Liver (tissue), 3 donors: ENCODE measurements around the gene SHH.

Experiments used
- ATF3 ChIP-seq: IDR thresholded peaks from 2 replicates; pipeline ENCODE4 v1.6.1; 2016; ENCODE audit warnings: antibody characterized with exemption
- CTCF ChIP-seq: fragments of 150-350 bp; IDR thresholded peaks from 2 replicates; pipeline ENCODE4 v1.5.1; 2017; ENCODE audit warnings: improper control_type of control experiment, low read depth, low read length; ENCODE audit not compliant: missing input control
- FOXA1 ChIP-seq: IDR thresholded peaks from 2 replicates; pipeline ENCODE4 v1.6.1; 2016; ENCODE audit warnings: antibody characterized with exemption
- GABPA ChIP-seq, 2 donors: IDR thresholded peaks in 1 of 2; conservative IDR thresholded peaks in 1 of 2; 2 replicates each; pipeline ENCODE4 v1.6.1; 2016; ENCODE audit warnings: antibody characterized with exemption in 2 of 2, mild to moderate bottlenecking in 1 of 2, moderate library complexity in 1 of 2
- JUND ChIP-seq, 2 donors: IDR thresholded peaks; 2 replicates each; pipeline ENCODE4 v1.6.1; 2016; ENCODE audit warnings: antibody characterized with exemption in 2 of 2
- MAX ChIP-seq: IDR thresholded peaks from 2 replicates; pipeline ENCODE4 v1.6.1; 2016; ENCODE audit warnings: antibody characterized with exemption
- RAD21 ChIP-seq, 2 donors: IDR thresholded peaks; 2 replicates each; pipeline ENCODE4 v1.6.1; 2016; ENCODE audit warnings: antibody characterized with exemption in 2 of 2, mild to moderate bottlenecking in 2 of 2
- REST ChIP-seq: IDR thresholded peaks from 2 replicates; pipeline ENCODE4 v1.6.1; 2016; ENCODE audit warnings: antibody characterized with exemption, mild to moderate bottlenecking
- RXRA ChIP-seq, 2 donors: IDR thresholded peaks; 2 replicates each; pipeline ENCODE4 v1.6.1; 2017 to 2018; ENCODE audit warnings: antibody characterized with exemption in 2 of 2, mild to moderate bottlenecking in 1 of 2
- TAF1 ChIP-seq: conservative IDR thresholded peaks from 2 replicates; pipeline ENCODE4 v1.6.1; 2016; ENCODE audit warnings: antibody characterized with exemption, mild to moderate bottlenecking
- YY1 ChIP-seq: IDR thresholded peaks from 2 replicates; pipeline ENCODE4 v1.6.1; 2016; ENCODE audit warnings: antibody characterized with exemption, mild to moderate bottlenecking
- ZBTB33 ChIP-seq: IDR thresholded peaks from 2 replicates; pipeline ENCODE4 v1.6.1; 2016; ENCODE audit warnings: antibody characterized with exemption
- donor health status: healthy.
- donor health status: healthy.

GRCh38 chr7:155811895-155812761 lies at the start of gene SHH:
- TF ChIP-seq ZBTB33 (no peak), CTCF (no peak), TAF1 (no peak), MAX (no peak), JUND (IDR thresholded peaks at IDR 0.05) (no peak), ATF3 (no peak), FOXA1 (no peak), REST (no peak), RAD21 (IDR thresholded peaks at IDR 0.05) (no peak), YY1 (no peak), GABPA (IDR thresholded peaks at IDR 0.05 in 1 of 2, conservative IDR thresholded peaks at IDR 0.05 in 1 of 2) (no peak), RXRA (IDR thresholded peaks at IDR 0.05) (no peak)
